DOHH2 (cell line): ENCODE results near the gene CITED4.

Experiments used
- H3F3A ChIP-seq: fragments of 200-600 bp; sonication (generic), shearing (Covaris generic); 2 replicates; pipeline ENCODE4 v1.6.0; 2016; ENCODE audit warnings: antibody characterized with exemption, mild to moderate bottlenecking; ENCODE audit not compliant: control insufficient read depth, insufficient read depth
- H3K27ac ChIP-seq: fragments of 200-600 bp; sonication (generic); 2 replicates; pipeline ENCODE4 v1.5.1; 2014; ENCODE audit warnings: low read depth, mild to moderate bottlenecking, low read length, moderate library complexity
- H3K27me3 ChIP-seq: fragments of 200-600 bp; sonication (generic); 2 replicates; pipeline ENCODE4 v1.6.1; 2014; ENCODE audit warnings: mild to moderate bottlenecking, low read length, mixed read lengths; ENCODE audit not compliant: control insufficient read depth
- H3K36me3 ChIP-seq: fragments of 200-600 bp; sonication (generic); 2 replicates; pipeline ENCODE4 v1.6.1; 2014; ENCODE audit warnings: mild to moderate bottlenecking, low read length, moderate library complexity, mixed read lengths; ENCODE audit not compliant: control insufficient read depth
- H3K4me1 ChIP-seq: fragments of 200-600 bp; sonication (generic); 2 replicates; pipeline ENCODE4 v1.6.1; 2014; ENCODE audit warnings: mild to moderate bottlenecking, low read length, mixed read lengths; ENCODE audit not compliant: control insufficient read depth
- H3K4me2 ChIP-seq: fragments of 200-600 bp; sonication (generic); 2 replicates; pipeline ENCODE4 v1.6.0; 2014; ENCODE audit warnings: mild to moderate bottlenecking, low read length, moderate library complexity
- H3K4me3 ChIP-seq: fragments of 200-600 bp; sonication (generic); 2 replicates; pipeline ENCODE4 v1.5.1; 2014; ENCODE audit warnings: mild to moderate bottlenecking, low read length, mixed read lengths
- H3K79me2 ChIP-seq: fragments of 200-600 bp; sonication (generic); 2 replicates; pipeline ENCODE4 v1.6.1; 2014; ENCODE audit warnings: mild to moderate bottlenecking, low read length, mixed read lengths; ENCODE audit not compliant: control insufficient read depth
- H3K9me2 ChIP-seq: fragments of 200-600 bp; sonication (generic); replicated peaks from 2 replicates; pipeline ENCODE4 v1.6.1; 2014; ENCODE audit warnings: mild to moderate bottlenecking, low read length, mixed read lengths; ENCODE audit not compliant: control insufficient read depth
- H3K9me3 ChIP-seq: fragments of 200-600 bp; sonication (generic); 2 replicates; pipeline ENCODE4 v1.6.1; 2014; ENCODE audit warnings: antibody characterized with exemption, low read length, mixed read lengths; ENCODE audit not compliant: control insufficient read depth, insufficient read depth
- H4K20me1 ChIP-seq: fragments of 200-600 bp; sonication (generic); 2 replicates; pipeline ENCODE4 v1.6.0; 2014; ENCODE audit warnings: low read depth, mild to moderate bottlenecking, antibody characterized with exemption, low read length, moderate library complexity; ENCODE audit not compliant: control insufficient read depth, insufficient read depth
- CTCF ChIP-seq: fragments of 200-600 bp; sonication (generic); IDR thresholded peaks from one replicate; pipeline ENCODE4 v1.5.1; 2014; ENCODE audit warnings: antibody characterized with exemption, mild to moderate bottlenecking, low read depth, low read length; ENCODE audit not compliant: poor library complexity, severe bottlenecking
- EZH2phosphoT487 ChIP-seq: fragments of 200-600 bp; sonication (generic); IDR thresholded peaks from 2 replicates; pipeline ENCODE4 v1.6.1; 2017; ENCODE audit warnings: borderline replicate concordance, mild to moderate bottlenecking, antibody characterized with exemption, low read length, moderate library complexity, mixed read lengths

Gene CITED4

GRCh38 chr1:40899230-40899870 is 37.2 kb upstream of the CITED4 start:
- no peaks in the 10 kb centered on the region for H3K4me1 ChIP-seq
- no peaks in the 10 kb centered on the region; the same call in 1 of the 2 replicates for H3K27me3 ChIP-seq
- no peaks in the 10 kb centered on the region for H3K79me2 ChIP-seq
- TF ChIP-seq CTCF = no peak
- no peak for TF ChIP-seq EZH2phosphoT487
- H3K4me2 ChIP-seq = no peak overlapping the region
- H3F3A ChIP-seq = no peaks in the 10 kb centered on the region
- H3K4me3 ChIP-seq = no peak overlapping the region
- H3K27ac ChIP-seq = no peak overlapping the region
- no peaks in the 10 kb centered on the region for H4K20me1 ChIP-seq
- no peaks in the 10 kb centered on the region for H3K36me3 ChIP-seq
- H3K9me2 ChIP-seq = no peaks in the 10 kb centered on the region
- H3K9me3 ChIP-seq = peaks cover 1% of the 10 kb centered on the region; the same call in 1 of the 2 replicates

DNA sequence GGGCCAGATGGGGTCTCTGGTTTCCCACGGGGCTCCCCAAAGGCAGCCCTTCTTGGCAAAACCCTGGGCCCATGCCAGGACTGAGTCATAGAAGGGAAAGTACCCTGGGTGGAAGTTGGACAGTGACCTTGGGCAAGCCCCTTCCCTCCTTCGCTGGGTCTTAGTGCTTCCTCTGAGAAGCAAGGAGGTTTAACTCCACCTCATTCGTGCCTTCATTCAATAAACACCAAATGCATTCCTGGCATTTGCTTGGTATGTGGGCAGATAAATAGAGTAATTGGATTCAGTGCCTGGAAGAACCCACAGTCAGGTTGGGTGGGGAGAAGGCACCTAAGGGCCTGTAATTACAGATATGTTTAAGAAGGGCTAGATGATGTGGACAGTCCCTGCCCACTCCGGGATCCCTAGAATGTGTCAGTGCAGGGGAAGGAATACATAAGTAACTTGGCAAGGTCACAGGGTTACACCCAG is 36.3 kb upstream of the CITED4 start:
- Histone ChIP-seq H3K9me2 (no peaks in the 10 kb centered on the region), H3K79me2 (no peaks in the 10 kb centered on the region), H3K9me3 (peaks cover 10% of the 10 kb centered on the region), H3K4me3 (no peak overlapping the region), H3K27ac (no peak overlapping the region), H4K20me1 (no peaks in the 10 kb centered on the region), H3K36me3 (no peaks in the 10 kb centered on the region), H3K4me1 (no peaks in the 10 kb centered on the region), H3K27me3 (no peaks in the 10 kb centered on the region; the same call in 1 of the 2 replicates), H3F3A (no peaks in the 10 kb centered on the region), H3K4me2 (no peak overlapping the region)
- no peak for TF ChIP-seq EZH2phosphoT487
- no peak for TF ChIP-seq CTCF

DNA sequence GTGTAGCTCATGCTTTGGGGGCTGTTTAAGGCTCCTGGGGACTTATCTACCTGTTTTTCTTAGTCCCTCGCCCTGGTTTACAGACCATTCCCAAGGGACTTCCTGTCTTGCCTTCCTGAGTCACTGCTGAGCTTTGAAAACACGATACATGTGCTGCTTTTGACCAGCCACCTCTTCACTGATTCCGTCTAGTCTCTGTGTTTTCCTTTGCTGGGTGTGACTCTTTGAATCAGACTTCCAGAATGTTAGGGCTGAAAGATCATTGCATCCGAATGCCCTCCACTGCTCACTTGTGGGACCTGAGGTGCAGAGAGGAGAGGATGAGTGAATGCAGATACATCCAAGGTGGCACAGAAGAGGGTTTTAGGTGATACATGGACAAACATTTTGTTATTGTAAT is 35.4 kb upstream of the CITED4 start:
- TF ChIP-seq EZH2phosphoT487 (no peak), CTCF (no peak)
- Histone ChIP-seq H3K4me2 (no peak overlapping the region), H3K79me2 (no peaks in the 10 kb centered on the region), H3K27me3 (no peaks in the 10 kb centered on the region; the same call in 1 of the 2 replicates), H4K20me1 (no peaks in the 10 kb centered on the region), H3K36me3 (no peaks in the 10 kb centered on the region), H3K9me3 (peaks cover 13% of the 10 kb centered on the region), H3K4me1 (no peaks in the 10 kb centered on the region), H3F3A (no peaks in the 10 kb centered on the region), H3K27ac (no peak overlapping the region), H3K4me3 (no peak overlapping the region), H3K9me2 (no peaks in the 10 kb centered on the region)

DNA sequence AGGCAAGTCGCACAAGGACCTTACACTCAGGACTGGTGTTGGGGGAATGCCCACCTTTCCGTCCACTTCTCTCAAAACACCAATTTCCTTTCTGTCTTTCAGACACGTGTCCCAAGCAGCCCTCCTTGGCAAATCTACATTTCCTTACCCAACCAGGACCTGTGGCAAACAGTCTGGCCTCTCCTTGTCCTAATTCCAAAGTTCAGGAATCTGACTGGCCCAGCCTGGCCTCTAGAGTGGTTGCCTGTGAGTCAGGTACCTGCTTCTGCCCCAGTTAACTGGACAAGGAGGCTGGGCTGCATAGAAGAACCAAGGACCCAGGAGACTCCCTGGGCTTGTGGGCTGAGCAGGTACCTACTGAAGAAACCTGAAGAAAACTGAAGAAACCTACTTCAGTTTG is 34.3 kb upstream of the CITED4 start:
- Histone ChIP-seq H3K36me3 (no peaks in the 10 kb centered on the region), H3K27ac (no peak overlapping the region), H3K9me3 (peaks cover 13% of the 10 kb centered on the region), H3K79me2 (no peaks in the 10 kb centered on the region), H4K20me1 (no peaks in the 10 kb centered on the region), H3K4me2 (no peak overlapping the region), H3K9me2 (no peaks in the 10 kb centered on the region), H3K4me1 (no peaks in the 10 kb centered on the region), H3K27me3 (no peaks in the 10 kb centered on the region), H3F3A (no peaks in the 10 kb centered on the region), H3K4me3 (no peak overlapping the region)
- TF ChIP-seq CTCF (no peak), EZH2phosphoT487 (no peak)
